HEK293T (cell line): Measurements from ENCODE around the gene SLC37A1.

Experiments used
- ELF4 ChIP-seq: fragments of 450-650 bp; IDR thresholded peaks from 2 replicates; pipeline ENCODE4 v1.6.1; 2017; ENCODE audit warnings: antibody characterized with exemption
- FOXA1 ChIP-seq: fragments of 450-650 bp; IDR thresholded peaks from 2 replicates; pipeline ENCODE4 v1.6.1; 2016; ENCODE audit warnings: mild to moderate bottlenecking
- FOXK2 ChIP-seq: fragments of 450-650 bp; IDR thresholded peaks from 2 replicates; pipeline ENCODE4 v1.6.1; 2016; ENCODE audit warnings: mild to moderate bottlenecking
- SUZ12 ChIP-seq: fragments of 450-650 bp; IDR thresholded peaks from 2 replicates; pipeline ENCODE4 v1.6.1; 2016; ENCODE audit warnings: mild to moderate bottlenecking

- TF ChIP-seq SUZ12 (no peak), FOXA1 (no peak), FOXK2 (no peak), ELF4 (no peak)
Measured at GRCh38 chr21:42565886-42566523, 52.4 kb downstream of the SLC37A1 start.
